HG03139 (cell line): Measurements from ENCODE around the gene CENPX.

ENCODE experiments used
- ATAC-seq: cut with Tn5 transposase; IDR thresholded peaks from one replicate; pipeline ENCODE4 v1.9.1; 2021; ENCODE audit not compliant: unreplicated experiment

Gene CENPX

GRCh38 chr17:82023447-82024241 lies 966 bp upstream of the CENPX start:
- ATAC-seq = peak; percentile 8

GRCh38 chr17:82022981-82023446 lies 336 bp upstream of the CENPX start, which contains the start of gene LRRC45:
Gene LRRC45, plus strand, starts transcription at chr17:82023305. Its CDS starts 339 bp downstream, at chr17:82023644.
- peak; percentile 81 for ATAC-seq

- no peak for ATAC-seq
Measured at GRCh38 chr17:82021900-82022309, 773 bp downstream of the CENPX start.

GRCh38 chr17:82021107-82021899 lies 1.4 kb downstream of the CENPX start:
- no peak for ATAC-seq

GRCh38 chr17:82020572-82021106 lies 2.0 kb downstream of the CENPX start:
- no peak for ATAC-seq

GRCh38 chr17:82019690-82020571 lies 2.7 kb downstream of the CENPX start:
- ATAC-seq = no peak

GRCh38 chr17:82018989-82019689 lies 3.5 kb downstream of the CENPX start:
- no peak for ATAC-seq

GRCh38 chr17:82018152-82018988 lies 4.3 kb downstream of the CENPX start:
- ATAC-seq = no peak

- no peak for ATAC-seq
Measured at GRCh38 chr17:82017612-82018151, 5.0 kb downstream of the CENPX start.

- ATAC-seq = no peak
Measured at GRCh38 chr17:82016875-82017459, 5.7 kb downstream of the CENPX start.

- no peak for ATAC-seq
Measured at GRCh38 chr17:82016061-82016874, 6.4 kb downstream of the CENPX start.

GRCh38 chr17:82015311-82015971 lies 7.2 kb downstream of the CENPX start:
- ATAC-seq = no peak

- no peak for ATAC-seq
Measured at GRCh38 chr17:82014971-82015310, 7.7 kb downstream of the CENPX start.

- no peak for ATAC-seq
Measured at GRCh38 chr17:82014432-82014831, 8.2 kb downstream of the CENPX start.

GRCh38 chr17:82013772-82014321 lies 8.8 kb downstream of the CENPX start:
- ATAC-seq = no peak

GRCh38 chr17:82013341-82013740 lies 9.3 kb downstream of the CENPX start:
- no peak for ATAC-seq
